Gastroesophageal sphincter (tissue), 4 donors: ENCODE measurements around the gene PRKN. TPM values are rescaled to one million over a fixed set of nuclear protein-coding genes. Genes with fewer than 3 reads are reported as not detected.

Experiments used
- ATAC-seq: fragments of 150-250 bp; one replicate; pipeline ENCODE4 v1.9.1; 2016; ENCODE audit warnings: mild to moderate bottlenecking, moderate library complexity
- H3K27ac ChIP-seq, 4 donors: fragments of 200-600 bp; sonication (generic) in 3 of 4; 1 replicate in 3 of 4; 2 replicates in 1 of 4; pipeline ENCODE4 v1.5.1; 2016 to 2019
- H3K27me3 ChIP-seq: fragments of 200-600 bp; sonication (generic); one replicate; pipeline ENCODE4 v1.5.1; 2019
- H3K36me3 ChIP-seq, 2 donors: fragments of 200-600 bp; sonication (generic); one replicate each; pipeline ENCODE4 v1.5.1; 2019; ENCODE audit warnings: control low read depth in 1 of 2
- H3K4me1 ChIP-seq, 3 donors: fragments of 200-600 bp; sonication (generic); 1 replicate in 2 of 3; 2 replicates in 1 of 3; pipeline ENCODE4 v1.5.1; 2016 to 2019; ENCODE audit warnings: control low read depth in 2 of 3
- H3K4me3 ChIP-seq, 2 donors: fragments of 200-600 bp; sonication (generic); one replicate each; pipeline ENCODE4 v1.5.1; 2019; ENCODE audit warnings: mild to moderate bottlenecking in 1 of 2, moderate library complexity in 1 of 2
- H3K9me3 ChIP-seq, 3 donors: fragments of 200-600 bp; sonication (generic); one replicate each; pipeline ENCODE4 v1.5.1; 2017 to 2019; ENCODE audit warnings: control low read depth in 2 of 3
- EP300 ChIP-seq: sonication (generic); formaldehyde crosslinking; IDR thresholded peaks from one replicate; pipeline ENCODE4 v1.6.1; 2017; ENCODE audit warnings: antibody characterized with exemption, mild to moderate bottlenecking
- POLR2A ChIP-seq, 2 donors: fragments of 450-650 bp; IDR thresholded peaks; one replicate each; pipeline ENCODE4 v1.6.1; 2017; ENCODE audit warnings: antibody characterized with exemption in 2 of 2, mild to moderate bottlenecking in 2 of 2, moderate library complexity in 1 of 2
- POLR2AphosphoS5 ChIP-seq: sonication (generic); formaldehyde crosslinking; IDR thresholded peaks from one replicate; pipeline ENCODE4 v1.6.1; 2017; ENCODE audit warnings: antibody characterized with exemption
- WGBS, 2 donors: methylation state at CpG; one replicate each; pipeline ENCODE4 v1.1.5; 2018; ENCODE audit warnings: low coverage in 1 of 2; 5-methylcytosine and 5-hydroxymethylcytosine counted together
- total RNA-seq, 4 donors: library from RNA; depleted of rRNA; stranded (reverse); fragments of >200 nt; gene quantifications; one replicate each; pipeline ENCODE4 v1.1.0, GENCODE V29; 2016
- TF ChIP-seq, protein P1 (sequence below), 4 experiments: fragments of 200-600 bp in 2 of 4; fragments of 450-650 bp in 2 of 4; sonication (generic) in 1 of 4; IDR thresholded peaks; one replicate each; pipeline ENCODE4 v1.5.1; 2017 to 2019; ENCODE audit warnings: antibody characterized with exemption in 4 of 4, mild to moderate bottlenecking in 2 of 4, moderate library complexity in 2 of 4

Gene PRKN
- total RNA-seq, 4 donors from 2014 or later: 8.4 to 58.6 (median 25.8) TPM

GRCh38 chr6:162474722-162475121 is 252.8 kb downstream of the PRKN start:
- Histone ChIP-seq H3K9me3 (no peaks in the 10 kb centered on the region), H3K36me3 (no peaks in the 10 kb centered on the region), H3K4me1 (no peaks in the 10 kb centered on the region), H3K27ac (no peak overlapping the region), H3K27me3 (no peaks in the 10 kb centered on the region), H3K4me3 (no peak overlapping the region)
- TF ChIP-seq, protein P1, sequence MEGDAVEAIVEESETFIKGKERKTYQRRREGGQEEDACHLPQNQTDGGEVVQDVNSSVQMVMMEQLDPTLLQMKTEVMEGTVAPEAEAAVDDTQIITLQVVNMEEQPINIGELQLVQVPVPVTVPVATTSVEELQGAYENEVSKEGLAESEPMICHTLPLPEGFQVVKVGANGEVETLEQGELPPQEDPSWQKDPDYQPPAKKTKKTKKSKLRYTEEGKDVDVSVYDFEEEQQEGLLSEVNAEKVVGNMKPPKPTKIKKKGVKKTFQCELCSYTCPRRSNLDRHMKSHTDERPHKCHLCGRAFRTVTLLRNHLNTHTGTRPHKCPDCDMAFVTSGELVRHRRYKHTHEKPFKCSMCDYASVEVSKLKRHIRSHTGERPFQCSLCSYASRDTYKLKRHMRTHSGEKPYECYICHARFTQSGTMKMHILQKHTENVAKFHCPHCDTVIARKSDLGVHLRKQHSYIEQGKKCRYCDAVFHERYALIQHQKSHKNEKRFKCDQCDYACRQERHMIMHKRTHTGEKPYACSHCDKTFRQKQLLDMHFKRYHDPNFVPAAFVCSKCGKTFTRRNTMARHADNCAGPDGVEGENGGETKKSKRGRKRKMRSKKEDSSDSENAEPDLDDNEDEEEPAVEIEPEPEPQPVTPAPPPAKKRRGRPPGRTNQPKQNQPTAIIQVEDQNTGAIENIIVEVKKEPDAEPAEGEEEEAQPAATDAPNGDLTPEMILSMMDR (IDR thresholded peaks at IDR 0.05): no peak
- TF ChIP-seq EP300: no peak
- no peak for TF ChIP-seq POLR2A (IDR thresholded peaks at IDR 0.05)
- no peak for TF ChIP-seq POLR2AphosphoS5
- no peak for ATAC-seq
- WGBS, 2 donors: 61 to 76% methylated on average over 2 of the region's 2 CpGs

DNA sequence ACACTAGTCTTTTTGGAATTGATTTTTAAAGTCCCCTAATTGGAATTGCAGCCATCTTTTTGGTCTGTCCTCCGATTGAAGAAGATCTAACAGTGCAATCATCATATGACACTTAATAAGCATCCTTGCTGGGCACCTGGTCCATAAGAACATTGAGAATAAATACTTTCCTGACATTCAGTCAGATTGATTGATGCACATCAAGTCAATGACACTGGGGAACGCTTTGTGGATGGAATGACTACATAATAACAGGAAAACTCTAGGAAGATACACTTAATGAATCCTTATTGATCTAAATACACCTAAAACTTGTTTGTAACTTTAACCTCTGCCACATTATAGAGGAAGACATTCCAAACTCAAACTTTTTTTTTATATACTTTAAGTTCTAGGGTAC is 255.7 kb downstream of the PRKN start:
- Histone ChIP-seq H3K27ac (no peak overlapping the region), H3K9me3 (no peaks in the 10 kb centered on the region), H3K4me3 (no peak overlapping the region), H3K36me3 (no peaks in the 10 kb centered on the region), H3K27me3 (no peaks in the 10 kb centered on the region), H3K4me1 (no peaks in the 10 kb centered on the region)
- no peak for ATAC-seq
- TF ChIP-seq POLR2AphosphoS5 (no peak), EP300 (no peak), POLR2A (IDR thresholded peaks at IDR 0.05) (no peak)
- TF ChIP-seq, protein P1 (IDR thresholded peaks at IDR 0.05): no peak
- 88 to 96% methylated on average over 2 of the region's 2 CpGs for WGBS, 2 donors

DNA sequence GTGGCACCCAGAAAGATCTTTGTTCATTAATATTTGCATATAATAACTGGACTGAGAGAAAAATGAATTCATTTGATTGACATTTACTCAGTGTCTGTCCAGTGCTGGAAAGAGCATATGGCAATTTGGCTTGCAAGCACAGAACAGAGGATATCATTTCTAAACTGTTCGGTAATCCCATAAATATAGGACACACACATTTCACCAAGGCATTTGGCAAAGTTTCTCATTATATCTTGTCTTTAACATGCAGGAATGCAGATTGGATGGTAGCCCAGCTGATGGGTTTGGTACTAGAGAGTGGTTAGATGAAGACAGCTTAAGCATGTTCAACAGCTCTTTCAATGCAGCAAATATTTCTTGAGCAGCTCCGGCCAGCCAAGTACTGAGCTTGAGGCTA is 259.2 kb downstream of the PRKN start:
- Histone ChIP-seq H3K27me3 (no peaks in the 10 kb centered on the region), H3K4me3 (no peak overlapping the region), H3K4me1 (peaks cover 0 to 8% (median 0%) of the 10 kb centered on the region in 3 donors), H3K9me3 (no peaks in the 10 kb centered on the region), H3K27ac (no peak overlapping the region), H3K36me3 (no peaks in the 10 kb centered on the region)
- no peak for TF ChIP-seq POLR2A (IDR thresholded peaks at IDR 0.05)
- TF ChIP-seq EP300: no peak
- TF ChIP-seq POLR2AphosphoS5: no peak
- TF ChIP-seq, protein P1 (IDR thresholded peaks at IDR 0.05): no peak
- WGBS, 2 donors: 50 to 61% methylated on average over 2 of the region's 2 CpGs
- ATAC-seq: no peak

GRCh38 chr6:162467679-162468078 is 259.9 kb downstream of the PRKN start:
- no peak for ATAC-seq
- no peaks in the 10 kb centered on the region for H3K27me3 ChIP-seq
- H3K4me1 ChIP-seq: peaks cover 0 to 8% (median 0%) of the 10 kb centered on the region in 3 donors
- no peaks in the 10 kb centered on the region for H3K36me3 ChIP-seq
- no peak overlapping the region for H3K27ac ChIP-seq
- no peak overlapping the region for H3K4me3 ChIP-seq
- WGBS, 2 donors: 95 to 100% methylated on average over 8 to 9 of the region's 9 CpGs
- no peaks in the 10 kb centered on the region for H3K9me3 ChIP-seq
- TF ChIP-seq, protein P1 (IDR thresholded peaks at IDR 0.05): no peak
- TF ChIP-seq POLR2AphosphoS5: no peak
- no peak for TF ChIP-seq EP300
- no peak for TF ChIP-seq POLR2A (IDR thresholded peaks at IDR 0.05)

DNA sequence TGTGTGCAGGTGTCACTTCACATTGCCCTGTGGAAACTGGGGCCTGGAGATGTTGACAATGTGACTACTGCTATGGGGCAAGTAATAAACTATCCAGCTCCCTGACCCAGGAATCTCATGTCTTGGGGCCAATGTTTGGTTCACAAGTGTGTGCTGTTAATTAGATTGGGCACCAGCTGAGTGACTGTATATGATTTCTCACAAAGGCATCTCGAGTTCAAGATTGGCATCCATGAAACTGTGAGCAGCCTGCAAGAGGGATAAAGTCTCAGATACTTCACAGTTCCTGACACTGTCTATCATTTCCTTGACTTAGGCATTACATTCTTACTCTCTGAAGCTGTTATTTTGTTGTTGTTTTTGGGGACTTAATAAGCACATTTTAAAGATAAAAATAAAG is 264.0 kb downstream of the PRKN start:
- no peak overlapping the region for H3K27ac ChIP-seq
- H3K9me3 ChIP-seq: no peaks in the 10 kb centered on the region
- no peak overlapping the region for H3K4me3 ChIP-seq
- H3K27me3 ChIP-seq: no peaks in the 10 kb centered on the region
- TF ChIP-seq EP300: no peak
- TF ChIP-seq POLR2A (IDR thresholded peaks at IDR 0.05): no peak
- TF ChIP-seq, protein P1 (IDR thresholded peaks at IDR 0.05): no peak
- no peak for TF ChIP-seq POLR2AphosphoS5
- 57 to 70% methylated on average over 1 of the region's 1 CpG for WGBS, 2 donors
- ATAC-seq: no peak
- H3K4me1 ChIP-seq: peaks cover 0 to 8% (median 0%) of the 10 kb centered on the region in 3 donors
- no peaks in the 10 kb centered on the region for H3K36me3 ChIP-seq
